Activated naive CD4-positive, alpha-beta T cell treated with Interleukin-2 at 50 U/mL for 16 hours (primary cell): ENCODE measurements around the gene ITPR1.
A peak's percentile ranks its signal among the peaks of the same experiment; 100 is the strongest.
"Not testable (repeated sequence)": the region's sequence is repeated elsewhere in the genome, so short reads cannot be mapped to it uniquely, and the experiment has no call there.

Source experiments
- DNase-seq: peaks from one replicate; pipeline ENCODE4 v3.0.0-alpha.2; 2020

ITPR1 gene

GRCh38 chr3:4749567-4750002 is 256.4 kb downstream of the ITPR1 start:
- DNase-seq = no peak

GRCh38 chr3:4750306-4750968 is 257.3 kb downstream of the ITPR1 start:
- peak; percentile 36 for DNase-seq

- no peak for DNase-seq
Observed at GRCh38 chr3:4751029-4751501, 257.9 kb downstream of the ITPR1 start.

- no peak for DNase-seq
Observed at GRCh38 chr3:4751502-4752101, 258.5 kb downstream of the ITPR1 start.

GRCh38 chr3:4752201-4753072 is 259.3 kb downstream of the ITPR1 start:
- DNase-seq = no peak

GRCh38 chr3:4753073-4753691 is 260.0 kb downstream of the ITPR1 start:
- no peak for DNase-seq

GRCh38 chr3:4754180-4755086 is 261.3 kb downstream of the ITPR1 start:
- no peak for DNase-seq

GRCh38 chr3:4755566-4755965 is 262.4 kb downstream of the ITPR1 start:
- DNase-seq = no peak

GRCh38 chr3:4756057-4756775 is 263.1 kb downstream of the ITPR1 start:
- no peak for DNase-seq

- DNase-seq = no peak
Observed at GRCh38 chr3:4756855-4757574, 263.9 kb downstream of the ITPR1 start.

- no peak for DNase-seq
Observed at GRCh38 chr3:4757575-4758248, 264.6 kb downstream of the ITPR1 start.

GRCh38 chr3:4758249-4758860 is 265.2 kb downstream of the ITPR1 start:
- no peak for DNase-seq

- no peak for DNase-seq
Observed at GRCh38 chr3:4758957-4759656, 266.0 kb downstream of the ITPR1 start.

- DNase-seq = no peak
Observed at GRCh38 chr3:4759689-4760312, 266.7 kb downstream of the ITPR1 start.

- DNase-seq = no peak
Observed at GRCh38 chr3:4761759-4762158, 268.6 kb downstream of the ITPR1 start.

GRCh38 chr3:4762481-4763230 is 269.5 kb downstream of the ITPR1 start:
- not testable (repeated sequence) for DNase-seq

GRCh38 chr3:4763604-4764247 is 270.6 kb downstream of the ITPR1 start:
- no peak for DNase-seq
